ENCODE measurements around the gene GNAL.
"Not testable (repeated sequence)": the region's sequence is repeated elsewhere in the genome, so short reads cannot be mapped to it uniquely, and the experiment has no call there.

The GNAL gene

GRCh38 chr18:11868230-11868629 is 179.2 kb downstream of the GNAL start:
- DNase-seq (ENCODE audit: low read depth in 2 of 2, low spot score in 1 of 2) = no peak

GRCh38 chr18:11871501-11871900 is 182.4 kb downstream of the GNAL start:
- DNase-seq (ENCODE audit: low read depth in 2 of 2, low spot score in 1 of 2) = no peak

GRCh38 chr18:11872479-11873136 is 183.5 kb downstream of the GNAL start:
- no peak for DNase-seq (ENCODE audit: low read depth in 2 of 2, low spot score in 1 of 2)

- DNase-seq (ENCODE audit: low read depth in 2 of 2, low spot score in 1 of 2) = no peak
Measured at GRCh38 chr18:11873670-11874340, 184.7 kb downstream of the GNAL start.

GRCh38 chr18:11874676-11875075 is 185.6 kb downstream of the GNAL start:
- DNase-seq (ENCODE audit: low read depth in 2 of 2, low spot score in 1 of 2) = no peak

GRCh38 chr18:11877497-11878135 is 188.6 kb downstream of the GNAL start:
- DNase-seq (ENCODE audit: low read depth in 2 of 2, low spot score in 1 of 2) = no peak

- DNase-seq (ENCODE audit: low read depth in 2 of 2, low spot score in 1 of 2) = no peak
Measured at GRCh38 chr18:11880586-11881304, 191.7 kb downstream of the GNAL start.

- DNase-seq (ENCODE audit: low read depth in 2 of 2, low spot score in 1 of 2) = no peak
Measured at GRCh38 chr18:11882636-11883035, 193.6 kb downstream of the GNAL start.

GRCh38 chr18:11883153-11883552 is 194.1 kb downstream of the GNAL start:
- DNase-seq (ENCODE audit: low read depth in 2 of 2, low spot score in 1 of 2) = no peak

GRCh38 chr18:11884396-11885030 is 195.4 kb downstream of the GNAL start:
- DNase-seq (ENCODE audit: low read depth in 2 of 2, low spot score in 1 of 2) = no peak

GRCh38 chr18:11885278-11885947 is 196.3 kb downstream of the GNAL start:
- no peak for DNase-seq (ENCODE audit: low read depth in 2 of 2, low spot score in 1 of 2)

GRCh38 chr18:11886577-11887110 is 197.6 kb downstream of the GNAL start:
- no peak for DNase-seq (ENCODE audit: low read depth in 2 of 2, low spot score in 1 of 2)

- no peak for DNase-seq (ENCODE audit: low read depth in 2 of 2, low spot score in 1 of 2)
Measured at GRCh38 chr18:11887328-11888128, 198.5 kb downstream of the GNAL start.

GRCh38 chr18:11888726-11889125 is 199.7 kb downstream of the GNAL start:
- no peak for DNase-seq (ENCODE audit: low read depth in 2 of 2, low spot score in 1 of 2)

- no peak for DNase-seq (ENCODE audit: low read depth in 2 of 2, low spot score in 1 of 2)
Measured at GRCh38 chr18:11889284-11889683, 200.2 kb downstream of the GNAL start.

- no peak for DNase-seq (ENCODE audit: low read depth in 2 of 2, low spot score in 1 of 2)
Measured at GRCh38 chr18:11891737-11892136, 202.7 kb downstream of the GNAL start.

GRCh38 chr18:11892438-11892837 is 203.4 kb downstream of the GNAL start:
- DNase-seq (ENCODE audit: low read depth in 2 of 2, low spot score in 1 of 2) = not testable (repeated sequence)

GRCh38 chr18:11897781-11898180 is 208.7 kb downstream of the GNAL start:
- DNase-seq (ENCODE audit: low read depth in 2 of 2, low spot score in 1 of 2) = no peak

GRCh38 chr18:11899063-11899462 is 210.0 kb downstream of the GNAL start:
- DNase-seq (ENCODE audit: low read depth in 2 of 2, low spot score in 1 of 2) = no peak

Data from stimulated activated CD8-positive, alpha-beta memory T cell treated with anti-CD3 and anti-CD28 coated beads, Interleukin-4, amount 100 ng/mL, for 1 hour (primary cell).